ENCODE data around the gene MYH6. TPM values are rescaled to one million over a fixed set of nuclear protein-coding genes. Genes with fewer than 3 reads are reported as not detected.

The MYH6 gene
- total and polyA plus RNA-seq, 2 donors (not counting 3 experiments of a cell fraction or from before 2014, with no cell fraction given): not detected

DNA sequence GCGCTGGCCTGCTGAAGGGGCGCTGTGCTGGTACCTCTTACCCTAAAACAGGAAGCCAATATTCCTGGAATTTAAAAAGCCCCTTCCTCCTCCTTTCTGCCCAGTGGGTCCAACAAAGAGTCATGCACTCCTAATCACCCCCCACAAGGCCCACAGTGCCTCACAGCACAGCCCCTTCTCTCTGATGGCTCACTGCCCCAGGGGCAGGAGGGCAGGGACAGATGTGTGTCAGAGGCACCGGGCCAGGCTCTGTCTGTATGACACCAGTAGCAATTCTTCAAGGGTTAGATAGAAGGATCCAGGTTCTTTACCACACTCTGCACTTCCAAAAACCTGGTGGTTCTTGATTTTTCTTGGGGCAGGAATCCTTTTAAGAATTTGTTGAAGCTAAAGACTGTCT is 8.9 kb downstream of the MYH6 start:
- H3K9me3 ChIP-seq (replicated peaks; ENCODE audit: control insufficient read depth, insufficient read depth, low read length): no peaks in the 10 kb centered on the region
- no peak overlapping the region for H3K4me2 ChIP-seq (ENCODE audit: insufficient read depth, low read length)
- dilution Hi-C loops (cut with MboI; ENCODE audit: extremely low pct_ligation_motif_present, low sequenced_read_pairs) (no loop called here), intact Hi-C loops (cut with micrococcal nuclease) (no loop called here)
- DNase-seq (ENCODE audit: low read depth, low spot score) (no peak), FAIRE-seq (no peak)
- no peak overlapping the region for H3K27ac ChIP-seq (ENCODE audit: insufficient read depth, low read depth, low read length)
- no peaks in the 10 kb centered on the region for H3K27me3 ChIP-seq (ENCODE audit: control insufficient read depth in 2 of 2, insufficient read depth in 2 of 2, low read length in 2 of 2)
- no peak overlapping the region for H3K9ac ChIP-seq (replicated peaks; ENCODE audit: extremely low read depth, insufficient read depth, low read length)
- TF ChIP-seq FOS (IDR thresholded peaks at IDR 0.05; ENCODE audit: borderline replicate concordance, insufficient read depth, low read length) (no peak), POLR2A (IDR thresholded peaks at IDR 0.05; ENCODE audit: low read depth, low read length) (no peak), JUN (IDR thresholded peaks at IDR 0.05; ENCODE audit: borderline replicate concordance, insufficient read depth, insufficient read length, low read depth) (no peak), POLR2AphosphoS5 (IDR thresholded peaks at IDR 0.05; ENCODE audit: insufficient read depth, low read depth, low read length) (no peak), GATA2 (IDR thresholded peaks at IDR 0.05; ENCODE audit: insufficient read depth, insufficient read length, low read depth, low read length) (no peak), MYC (IDR thresholded peaks at IDR 0.05; ENCODE audit: low read depth, low read length) (no peak), EZH2 (IDR thresholded peaks at IDR 0.05; ENCODE audit: borderline replicate concordance, low read depth, low read length, severe bottlenecking) (no peak), CTCF (IDR thresholded peaks at IDR 0.05; ENCODE audit: extremely low read depth in 1 of 2, insufficient read depth in 1 of 2, low read depth in 1 of 2, low read length in 2 of 2) (no peak)
- TF ChIP-seq, protein P1, sequence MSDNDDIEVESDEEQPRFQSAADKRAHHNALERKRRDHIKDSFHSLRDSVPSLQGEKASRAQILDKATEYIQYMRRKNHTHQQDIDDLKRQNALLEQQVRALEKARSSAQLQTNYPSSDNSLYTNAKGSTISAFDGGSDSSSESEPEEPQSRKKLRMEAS (IDR thresholded peaks at IDR 0.05; ENCODE audit: insufficient read depth, insufficient read length): no peak
- no peaks in the 10 kb centered on the region for H3K79me2 ChIP-seq (ENCODE audit: control insufficient read depth, insufficient read depth, low read length)
- H2AFZ ChIP-seq (ENCODE audit: low read depth, low read length): no peak overlapping the region
- H3K4me1 ChIP-seq (ENCODE audit: control insufficient read depth, extremely low read depth, insufficient read depth, low read length): no peaks in the 10 kb centered on the region
- no peaks in the 10 kb centered on the region for H3K36me3 ChIP-seq (ENCODE audit: control insufficient read depth in 2 of 2, extremely low read depth in 1 of 2, insufficient read depth in 2 of 2, low read length in 2 of 2)
- no peaks in the 10 kb centered on the region for H4K20me1 ChIP-seq (replicated peaks; ENCODE audit: control insufficient read depth, extremely low read depth, insufficient read depth, low read length)
- ChIA-PET POLR2A (no interaction called here), CTCF (no interaction called here)
- H3K4me3 ChIP-seq (replicated peaks in 1 of 3; ENCODE audit: insufficient read depth in 1 of 3, low read depth in 1 of 3, low read length in 3 of 3): no peak overlapping the region
- no peaks in the 10 kb centered on the region for H3K9me1 ChIP-seq (replicated peaks; ENCODE audit: control insufficient read depth, extremely low read depth, insufficient read depth, low read length)
- BruUV-seq (replicated peaks): no TSS peak

All from endothelial cell of umbilical vein (primary cell).